SW480 (cell line): Measurements from ENCODE around the gene HHATL.

Experiments used
- DNase-seq: peaks from one replicate; pipeline ENCODE4 v3.0.0-alpha.2; 2016; ENCODE audit warnings: low spot score

Gene HHATL

GRCh38 chr3:42683875-42684598 lies 18.6 kb downstream of the HHATL start:
- peak; percentile 96 for DNase-seq

GRCh38 chr3:42682301-42683070 lies 20.1 kb downstream of the HHATL start:
- no peak for DNase-seq

- no peak for DNase-seq
These were observed 21.1 kb downstream of the HHATL start for GRCh38 chr3:42681361-42682038.

- no peak for DNase-seq
These were observed 21.8 kb downstream of the HHATL start for GRCh38 chr3:42680806-42681205.

GRCh38 chr3:42680271-42680670 lies 22.3 kb downstream of the HHATL start:
- no peak for DNase-seq

GRCh38 chr3:42678447-42678846 lies 24.2 kb downstream of the HHATL start:
- DNase-seq, result no peak

- DNase-seq, result no peak
These were observed 26.7 kb downstream of the HHATL start for GRCh38 chr3:42675909-42676308.

- no peak for DNase-seq
These were observed 28.5 kb downstream of the HHATL start for GRCh38 chr3:42674146-42674545.

- DNase-seq, result no peak
These were observed 29.5 kb downstream of the HHATL start for GRCh38 chr3:42673082-42673481.

GRCh38 chr3:42672515-42672914 lies 30.1 kb downstream of the HHATL start:
- no peak for DNase-seq

GRCh38 chr3:42670670-42671069 lies 31.9 kb downstream of the HHATL start:
- DNase-seq, result no peak

- DNase-seq, result no peak
These were observed 32.5 kb downstream of the HHATL start for GRCh38 chr3:42670051-42670576.

- no peak for DNase-seq
These were observed 33.8 kb downstream of the HHATL start for GRCh38 chr3:42668793-42669217.

GRCh38 chr3:42668413-42668760 lies 34.2 kb downstream of the HHATL start:
- no peak for DNase-seq

GRCh38 chr3:42667523-42668412 lies 34.8 kb downstream of the HHATL start:
- DNase-seq, result no peak

GRCh38 chr3:42667096-42667522 lies 35.5 kb downstream of the HHATL start:
- DNase-seq, result no peak

GRCh38 chr3:42666577-42666998 lies 36.0 kb downstream of the HHATL start:
- DNase-seq, result no peak

GRCh38 chr3:42666022-42666421 lies 36.6 kb downstream of the HHATL start:
- DNase-seq, result no peak

- no peak for DNase-seq
These were observed 37.3 kb downstream of the HHATL start for GRCh38 chr3:42665050-42665878.

GRCh38 chr3:42664438-42664803 lies 38.2 kb downstream of the HHATL start:
- no peak for DNase-seq
